Measurements from ENCODE around the gene DSCAML1. TPM values are rescaled to one million over a fixed set of nuclear protein-coding genes. Genes with fewer than 3 reads are reported as not detected.

The DSCAML1 gene
- total RNA-seq, 1 experiment from 2014 or later, result 0.15 TPM

- Histone ChIP-seq H2BK5ac (ENCODE audit: insufficient read length, low read length) (no peak overlapping the region), H3K27ac (ENCODE audit: insufficient read length, low read depth, low read length) (no peak overlapping the region), H2AFZ (ENCODE audit: low read length) (no peak overlapping the region), H4K8ac (replicated peaks; ENCODE audit: insufficient read length, low read depth, low read length) (no peak overlapping the region), H4K20me1 (ENCODE audit: control insufficient read depth, insufficient read depth, insufficient read length) (no peaks in the 10 kb centered on the region), H3K79me1 (ENCODE audit: insufficient read depth, low read depth, low read length, poor library complexity, severe bottlenecking) (no peaks in the 10 kb centered on the region), H2BK12ac (ENCODE audit: insufficient read length, low read depth, low read length) (no peak overlapping the region), H2BK20ac (ENCODE audit: low read depth, low read length, poor library complexity, severe bottlenecking) (no peak overlapping the region), H3K23me2 (ENCODE audit: insufficient read length, low read depth, low read length, poor library complexity, severe bottlenecking) (no peaks in the 10 kb centered on the region), H3K4me2 (ENCODE audit: insufficient read depth, insufficient read length, low read length) (no peak overlapping the region), H3K9ac (ENCODE audit: extremely low read depth, insufficient read length, low read length) (no peak overlapping the region), H3K27me3 (ENCODE audit: insufficient read depth, low read length) (no peaks in the 10 kb centered on the region), H2BK120ac (ENCODE audit: low read depth, low read length, poor library complexity, severe bottlenecking) (no peak overlapping the region), H3T11ph (ENCODE audit: low read length) (no peak overlapping the region), H3K14ac (ENCODE audit: insufficient read depth, low read length) (no peak overlapping the region), H3K79me2 (ENCODE audit: insufficient read depth, low read length) (no peaks in the 10 kb centered on the region), H4K91ac (ENCODE audit: insufficient read length, low read depth, low read length) (no peak overlapping the region), H3K9me3 (ENCODE audit: control insufficient read depth, low read depth, low read length) (no peaks in the 10 kb centered on the region), H3K56ac (ENCODE audit: insufficient read length, low read depth, low read length) (no peak overlapping the region), H2BK15ac (ENCODE audit: low read depth, low read length) (no peak overlapping the region), H3K18ac (ENCODE audit: insufficient read length, low read depth, low read length) (no peak overlapping the region), H2AK5ac (ENCODE audit: insufficient read length, low read length) (no peak overlapping the region), H4K5ac (ENCODE audit: insufficient read length, low read depth, low read length) (no peak overlapping the region), H3K4me1 (ENCODE audit: insufficient read depth, low read length) (no peaks in the 10 kb centered on the region), H3K4ac (ENCODE audit: low read depth, low read length) (no peak overlapping the region), H3K23ac (ENCODE audit: insufficient read length, low read depth, low read length) (no peak overlapping the region)
- TF ChIP-seq CTCF (conservative IDR thresholded peaks at IDR 0.05), result no peak
- DNase-seq, result no peak
- Mint-ChIP-seq H3K27me3 (ENCODE audit: low read depth) (peaks cover 9% of the 10 kb centered on the region), H3K36me3 (ENCODE audit: insufficient read depth in 1 of 3, low read depth in 3 of 3) (no peaks in the 10 kb centered on the region; a peak in 1 of 7 replicates), H3K4me1 (peaks cover 23 to 31% of the 10 kb centered on the region in 2 experiments), H3K27ac (no peak overlapping the region), H3K4me3 (no peak overlapping the region), H3K9me3 (no peaks in the 10 kb centered on the region)
- WGBS (ENCODE audit: extremely low coverage, insufficient read length, low lambda C conversion rate), result no CpG with 5 or more reads among the region's 3 CpGs
Observed at GRCh38 chr11:117688255-117688797, 108.7 kb downstream of the DSCAML1 start.

All from H9 (cell line).